Measurements from ENCODE around the gene FXR2. TPM values are rescaled to one million over a fixed set of nuclear protein-coding genes. Genes with fewer than 3 reads are reported as not detected.

FXR2 gene
- total RNA-seq, 1 experiment from 2014 or later: 49.7 TPM

DNA sequence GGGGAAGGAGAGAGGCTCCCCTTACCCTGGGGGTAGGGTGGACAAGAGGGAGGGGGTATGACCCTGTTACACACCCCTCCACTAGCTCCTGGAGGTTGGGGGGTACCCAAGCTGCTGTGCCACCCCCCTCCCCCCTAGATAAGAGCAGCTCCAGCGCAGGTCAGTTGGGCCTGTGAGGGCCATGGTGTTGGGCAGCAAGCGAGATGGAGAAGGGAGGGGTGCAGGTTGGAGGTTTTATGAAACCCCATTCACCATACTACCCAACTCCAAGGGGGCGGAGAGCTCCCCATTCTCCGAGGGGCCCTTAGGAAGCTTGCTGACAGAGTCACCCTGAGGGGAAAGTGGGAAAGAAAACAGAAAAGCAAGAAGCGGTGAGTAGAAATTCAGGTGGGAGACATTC, 23.1 kb downstream of the FXR2 start:
- CTCF ChIA-PET: no interaction called here
- POLR2A ChIA-PET: no interaction called here
- Histone ChIP-seq H3K27me3 (ENCODE audit: insufficient read depth, low read length) (no peaks in the 10 kb centered on the region), H4K20me1 (ENCODE audit: insufficient read depth) (no peaks in the 10 kb centered on the region), H3K36me3 (ENCODE audit: control insufficient read depth in 1 of 2, insufficient read depth in 2 of 2, low read length in 2 of 2) (peaks cover 50 to 62% of the 10 kb centered on the region in 2 experiments; a peak in 3 of 4 replicates), H3K79me2 (ENCODE audit: insufficient read depth, low read length) (peaks cover 7% of the 10 kb centered on the region), H3K4me3 (replicated peaks in 1 of 2; ENCODE audit: low read depth in 1 of 2, low read length in 2 of 2) (no peak overlapping the region), H3K4me2 (ENCODE audit: low read length) (no peak overlapping the region), H3K9me3 (ENCODE audit: control insufficient read depth in 1 of 2, insufficient read depth in 1 of 2, low read depth in 1 of 2, low read length in 2 of 2) (no peaks in the 10 kb centered on the region), H3K4me1 (ENCODE audit: control insufficient read depth in 1 of 2, insufficient read depth in 2 of 2, low read length in 2 of 2) (peaks cover 0 to 20% of the 10 kb centered on the region in 2 experiments; a peak in 2 of 4 replicates), H2AFZ (ENCODE audit: low read depth, low read length, poor library complexity, severe bottlenecking) (no peak overlapping the region), H3K9me2 (ENCODE audit: insufficient read depth) (no peaks in the 10 kb centered on the region), H3K9ac (ENCODE audit: low read length) (no peak overlapping the region), H3K27ac (ENCODE audit: low read depth, low read length) (0 out of 2 replicates have a peak overlapping the region, but pooled peaks have one; percentile 33)
- ATAC-seq (no peak), DNase-seq (ENCODE audit: low read depth, low spot score) (no peak)
- RAD21 ChIA-PET (ENCODE audit: low non-redundant PET in 1 of 2, low total read pairs in 2 of 2, uncharacterized antibody in 2 of 2, unreplicated experiment in 2 of 2): no interaction called here
- intact Hi-C loops (cut with micrococcal nuclease): no loop called here
- no peak for TF ChIP-seq POLR2A (IDR thresholded peaks at IDR 0.05; ENCODE audit: borderline replicate concordance, extremely low read depth, insufficient read depth, insufficient read length)
- no peak for TF ChIP-seq TCF7L2 (IDR thresholded peaks at IDR 0.05; ENCODE audit: borderline replicate concordance, extremely low read depth, insufficient read depth, insufficient read length)
- no peak for TF ChIP-seq MAX (IDR thresholded peaks at IDR 0.05)
- TF ChIP-seq CBX3 (IDR thresholded peaks at IDR 0.05; ENCODE audit: low read depth): no peak
- BruUV-seq (replicated peaks): no TSS peak

DNA sequence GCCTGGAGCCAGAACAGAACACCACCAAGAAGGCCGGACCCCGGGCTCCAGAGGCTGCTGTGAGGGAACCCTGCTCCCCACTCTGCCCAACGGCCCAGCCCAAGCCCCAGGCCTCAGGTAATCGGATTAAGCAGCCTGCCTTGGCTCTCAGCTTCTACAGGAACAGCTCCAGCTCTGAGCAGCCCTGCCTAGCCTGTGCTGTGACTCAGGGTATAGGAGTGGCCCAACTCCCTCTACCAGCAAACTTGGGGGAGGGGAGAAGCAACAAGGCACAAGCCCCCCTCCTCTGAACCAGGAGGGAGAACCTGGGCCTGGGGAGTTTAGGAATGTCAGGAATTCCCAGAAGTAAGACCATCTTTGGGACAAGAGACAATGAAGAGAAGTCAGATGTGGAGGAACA, 24.0 kb downstream of the FXR2 start:
- intact Hi-C loops (cut with micrococcal nuclease): no loop called here
- Histone ChIP-seq H3K27ac (ENCODE audit: low read depth, low read length) (peak overlapping the region; percentile 33; the same call in 1 of the 2 replicates), H3K4me3 (replicated peaks in 1 of 2; ENCODE audit: low read depth in 1 of 2, low read length in 2 of 2) (no peak overlapping the region), H3K4me1 (ENCODE audit: control insufficient read depth in 1 of 2, insufficient read depth in 2 of 2, low read length in 2 of 2) (peaks cover 0 to 23% of the 10 kb centered on the region in 2 experiments; a peak in 3 of 4 replicates), H3K79me2 (ENCODE audit: insufficient read depth, low read length) (peaks cover 13% of the 10 kb centered on the region), H3K4me2 (ENCODE audit: low read length) (peak overlapping the region; percentile 24), H3K9me3 (ENCODE audit: control insufficient read depth in 1 of 2, insufficient read depth in 1 of 2, low read depth in 1 of 2, low read length in 2 of 2) (no peaks in the 10 kb centered on the region), H4K20me1 (ENCODE audit: insufficient read depth) (no peaks in the 10 kb centered on the region), H2AFZ (ENCODE audit: low read depth, low read length, poor library complexity, severe bottlenecking) (no peak overlapping the region), H3K27me3 (ENCODE audit: insufficient read depth, low read length) (no peaks in the 10 kb centered on the region), H3K9ac (ENCODE audit: low read length) (peak overlapping the region; percentile 18; the same call in 1 of the 2 replicates), H3K9me2 (ENCODE audit: insufficient read depth) (no peaks in the 10 kb centered on the region), H3K36me3 (ENCODE audit: control insufficient read depth in 1 of 2, insufficient read depth in 2 of 2, low read length in 2 of 2) (peaks cover 43 to 54% of the 10 kb centered on the region in 2 experiments; a peak in 3 of 4 replicates)
- no peak for DNase-seq (ENCODE audit: low read depth, low spot score)
- BruUV-seq (replicated peaks): no TSS peak
- peak; percentile 33; the same call in 1 of the 2 replicates for ATAC-seq
- POLR2A ChIA-PET: interaction anchor here (0.6 kb wide), 2 partner anchors 96 to 634 kb away, joined by 3 read pairs; partner anchors contain the start of gene TP53
- RAD21 ChIA-PET (ENCODE audit: low non-redundant PET in 1 of 2, low total read pairs in 2 of 2, uncharacterized antibody in 2 of 2, unreplicated experiment in 2 of 2): no interaction called here
- CTCF ChIA-PET: no interaction called here
- TF ChIP-seq CEBPB (IDR thresholded peaks at IDR 0.05; ENCODE audit: low read depth): no peak
- TF ChIP-seq CTCF (IDR thresholded peaks at IDR 0.05 in 2 of 3, conservative IDR thresholded peaks at IDR 0.05 in 1 of 3; ENCODE audit: borderline replicate concordance in 1 of 3, insufficient read depth in 1 of 3, low read depth in 2 of 3, low read length in 2 of 3): no peak
- TF ChIP-seq YY1 (IDR thresholded peaks at IDR 0.05; ENCODE audit: extremely low read depth, insufficient replicate concordance, low read depth, low read length): no peak
- TF ChIP-seq ATF3 (IDR thresholded peaks at IDR 0.05): no peak
- no peak for TF ChIP-seq MAX (IDR thresholded peaks at IDR 0.05)
- no peak for TF ChIP-seq SIN3A (IDR thresholded peaks at IDR 0.05; ENCODE audit: low read depth)
- TF ChIP-seq RAD21 (IDR thresholded peaks at IDR 0.05; ENCODE audit: low read depth): no peak
- TF ChIP-seq JUND (IDR thresholded peaks at IDR 0.05): no peak
- TF ChIP-seq ZNF274 (IDR thresholded peaks at IDR 0.05; ENCODE audit: low read depth, low read length): no peak
- TF ChIP-seq REST (IDR thresholded peaks at IDR 0.05; ENCODE audit: low read depth): no peak
- no peak for TF ChIP-seq POLR2A (IDR thresholded peaks at IDR 0.05; ENCODE audit: borderline replicate concordance, extremely low read depth, insufficient read depth, insufficient read length)
